Thoracic aorta endothelial cell (primary cell): ENCODE measurements around the gene PPP1R9B. TPM values are rescaled to one million over a fixed set of nuclear protein-coding genes. Genes with fewer than 3 reads are reported as not detected.

ENCODE experiments used
- total RNA-seq: library from RNA; depleted of rRNA; stranded (reverse); fragments of >200 nt; gene quantifications from 2 replicates; pipeline ENCODE4 v1.2.3, GENCODE V29; 2012

The PPP1R9B gene
- 35.8 and 45.4 TPM in 2 replicates for total RNA-seq

GRCh38 chr17:50150354-50151040 is at the start of gene PPP1R9B:
PPP1R9B (minus strand) TSS chr17:50150677; CDS start chr17:50150513, 164 bp downstream.

GRCh38 chr17:50165867-50166517 is 15.5 kb upstream of the PPP1R9B start, which contains the start of gene SGCA:
SGCA (plus strand) TSS chr17:50166005; CDS start chr17:50166041, 36 bp downstream.

GRCh38 chr17:50129728-50130558 is 20.5 kb downstream of the PPP1R9B start, which contains the start of gene SAMD14:
SAMD14 (minus strand) TSS chr17:50130160; CDS start chr17:50124959, 5,201 bp downstream.

GRCh38 chr17:50094753-50095619 is 55.5 kb downstream of the PPP1R9B start, which contains the start of gene PDK2:
PDK2 (plus strand) TSS chr17:50095351; CDS start chr17:50095436, 85 bp downstream.

Other genes with a start within 250 kb of the PPP1R9B start
- not detected in 2 replicates for gene DLX4, start 181.5 kb downstream of the PPP1R9B start, total RNA-seq
- not detected in 2 replicates for gene DLX3, start 155.5 kb downstream of the PPP1R9B start, total RNA-seq
- gene ITGA3, start 94.6 kb downstream of the PPP1R9B start, total RNA-seq = 58.6 and 77.8 TPM in 2 replicates
- gene PDK2, start 55.3 kb downstream of the PPP1R9B start, total RNA-seq = 12.3 and 13.4 TPM in 2 replicates
- gene SAMD14, start 20.5 kb downstream of the PPP1R9B start, total RNA-seq = 3.1 and 3.7 TPM in 2 replicates
- gene SGCA, start 15.3 kb upstream of the PPP1R9B start, total RNA-seq = not detected in 2 replicates
- 0.66 and 1.3 TPM in 2 replicates for gene COL1A1, start 51.0 kb upstream of the PPP1R9B start, total RNA-seq
- 0.07 TPM in 1 of 2 replicates, not detected in the other for gene TMEM92, start 123.8 kb upstream of the PPP1R9B start, total RNA-seq
- 21.5 and 27.0 TPM in 2 replicates for gene XYLT2, start 195.4 kb upstream of the PPP1R9B start, total RNA-seq
- 59.6 and 60.8 TPM in 2 replicates for gene MRPL27, start 222.5 kb upstream of the PPP1R9B start, total RNA-seq
- gene EME1, start 222.6 kb upstream of the PPP1R9B start, total RNA-seq = 4.7 and 8.5 TPM in 2 replicates
- 243 and 261 TPM in 2 replicates for gene LRRC59, start 246.8 kb upstream of the PPP1R9B start, total RNA-seq